GM10266 (cell line): Measurements from ENCODE around the gene COBL.

Experiments
- DNase-seq: peaks from one replicate; pipeline ENCODE4 v3.0.0; 2012; ENCODE audit errors: extremely low spot score
- CTCF ChIP-seq: IDR thresholded peaks from 2 replicates; pipeline ENCODE4 v1.5.1; 2012; ENCODE audit warnings: mild to moderate bottlenecking, low read depth; ENCODE audit not compliant: control insufficient read depth, insufficient read depth; ENCODE audit errors: missing control alignments

Gene COBL

GRCh38 chr7:51234139-51234538 lies 82.5 kb downstream of the COBL start:
- no peak for TF ChIP-seq CTCF
- DNase-seq: no peak

GRCh38 chr7:51233374-51233773 lies 83.2 kb downstream of the COBL start:
- no peak for DNase-seq

GRCh38 chr7:51230723-51231122 lies 85.9 kb downstream of the COBL start:
- no peak for DNase-seq
- TF ChIP-seq CTCF: no peak

More at GRCh38 chr7:51233374-51233773, 83.2 kb downstream of the COBL start:
- TF ChIP-seq CTCF: no peak

GRCh38 chr7:51230324-51230625 lies 86.3 kb downstream of the COBL start:
- TF ChIP-seq CTCF: no peak
- DNase-seq: no peak

- DNase-seq: no peak
- no peak for TF ChIP-seq CTCF
Observed at GRCh38 chr7:51229620-51230323, 86.8 kb downstream of the COBL start.

- TF ChIP-seq CTCF: no peak
- DNase-seq: no peak
Observed at GRCh38 chr7:51229106-51229537, 87.5 kb downstream of the COBL start.

GRCh38 chr7:51228386-51228958 lies 88.1 kb downstream of the COBL start:
- no peak for TF ChIP-seq CTCF
- no peak for DNase-seq
